Spleen (tissue), 7 donors: ENCODE measurements around the gene OSBPL10.

Experiments used
- CTCF ChIP-seq, 11 experiments: fragments of 200-600 bp in 7 of 11; fragments of 450-650 bp in 4 of 11; sonication (generic) in 4 of 11; IDR thresholded peaks in 8 of 11; conservative IDR thresholded peaks in 3 of 11; 1 replicate in 7 of 11; 2 replicates in 4 of 11; pipeline versions ENCODE4 v1.4.0 to v1.8.0; 2016 to 2021; ENCODE audit warnings: antibody characterized with exemption in 11 of 11, inconsistent platforms in 4 of 11, mild to moderate bottlenecking in 1 of 11
- POLR2A ChIP-seq, 3 donors: fragments of 450-650 bp; IDR thresholded peaks; one replicate each; pipeline ENCODE4 v1.5.1; 2017; ENCODE audit warnings: antibody characterized with exemption in 3 of 3, mild to moderate bottlenecking in 1 of 3
- POLR2AphosphoS5 ChIP-seq, 3 donors: sonication (generic); formaldehyde crosslinking; IDR thresholded peaks; one replicate each; pipeline ENCODE4 v1.5.1; 2017; ENCODE audit warnings: antibody characterized with exemption in 3 of 3
- donor health status: DM: no; HTN: no; CAD: no; lungs with moderate emphysema.
- donor health status: DM: no; HTN: no; CAD: no.
- donor health status: DM: no; HTN: no; CAD: no.

GRCh38 chr3:31890742-31891469 is 90.2 kb downstream of the OSBPL10 start:
- no peak for TF ChIP-seq POLR2A (IDR thresholded peaks at IDR 0.05)
- TF ChIP-seq CTCF (IDR thresholded peaks at IDR 0.05 in 8 of 11, conservative IDR thresholded peaks at IDR 0.05 in 3 of 11): no peak
- no peak for TF ChIP-seq POLR2AphosphoS5 (IDR thresholded peaks at IDR 0.05)
